HG03066 (cell line): ENCODE data around the gene MYLK3.
A peak's percentile ranks its signal among the peaks of the same experiment; 100 is the strongest.

Experiments
- ATAC-seq: cut with Tn5 transposase; IDR thresholded peaks from one replicate; pipeline ENCODE4 v1.9.1; 2021; ENCODE audit warnings: low read depth; ENCODE audit not compliant: unreplicated experiment

The MYLK3 gene

DNA sequence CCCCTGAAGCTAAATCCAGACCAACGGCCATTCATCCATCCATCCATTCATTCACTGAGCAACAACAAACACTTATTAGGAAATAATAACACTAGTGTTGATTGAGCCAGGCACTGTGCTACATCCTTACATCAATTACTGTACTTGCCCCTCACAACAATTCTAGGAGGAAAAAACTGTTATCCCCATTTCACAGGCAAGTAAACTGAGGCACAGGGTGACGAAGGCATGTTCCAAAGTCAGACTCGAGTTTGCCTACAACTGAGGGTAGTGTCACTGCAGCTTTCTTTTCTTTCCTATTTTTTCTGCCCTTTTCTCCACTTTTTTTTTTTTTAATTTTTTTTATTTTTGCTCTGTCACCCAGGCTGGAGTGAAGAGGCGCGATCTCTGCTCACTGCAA is 11.2 kb upstream of the MYLK3 start:
- no peak for ATAC-seq

DNA sequence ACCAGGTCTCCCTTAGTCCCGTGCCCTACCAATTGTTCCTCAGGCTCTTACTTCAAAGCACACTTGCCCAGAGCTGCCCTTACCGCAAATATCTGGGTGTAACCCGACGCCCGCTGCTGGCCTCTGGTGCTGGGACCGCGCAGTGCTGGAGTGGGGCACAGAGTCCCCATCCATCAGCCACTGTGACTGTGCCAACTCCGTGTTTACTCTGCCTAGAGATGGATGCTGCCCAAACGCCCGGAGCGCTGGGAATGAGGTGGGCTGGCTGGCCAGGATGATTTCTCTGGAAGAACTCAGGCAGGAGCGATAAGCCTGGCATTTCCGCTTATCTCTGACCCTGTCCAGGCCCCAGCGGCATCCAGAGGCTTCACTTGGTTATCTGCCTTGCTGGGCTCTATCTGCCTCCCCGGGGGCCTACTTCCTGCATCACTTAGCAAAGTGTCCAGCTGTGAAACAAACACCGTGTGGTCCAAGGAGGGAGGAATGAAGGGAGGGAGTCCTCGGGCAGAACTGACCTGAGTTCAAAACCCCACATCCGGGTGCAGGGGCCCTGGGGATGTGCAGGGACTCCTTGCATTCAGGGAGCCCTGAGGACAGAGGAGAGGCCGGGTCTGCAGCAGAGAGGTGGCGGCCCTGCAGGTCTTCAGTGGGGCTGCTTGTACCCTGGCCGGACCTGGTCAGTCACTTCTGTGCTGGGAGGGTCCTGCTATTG is 9.4 kb upstream of the MYLK3 start:
- ATAC-seq, result no peak

DNA sequence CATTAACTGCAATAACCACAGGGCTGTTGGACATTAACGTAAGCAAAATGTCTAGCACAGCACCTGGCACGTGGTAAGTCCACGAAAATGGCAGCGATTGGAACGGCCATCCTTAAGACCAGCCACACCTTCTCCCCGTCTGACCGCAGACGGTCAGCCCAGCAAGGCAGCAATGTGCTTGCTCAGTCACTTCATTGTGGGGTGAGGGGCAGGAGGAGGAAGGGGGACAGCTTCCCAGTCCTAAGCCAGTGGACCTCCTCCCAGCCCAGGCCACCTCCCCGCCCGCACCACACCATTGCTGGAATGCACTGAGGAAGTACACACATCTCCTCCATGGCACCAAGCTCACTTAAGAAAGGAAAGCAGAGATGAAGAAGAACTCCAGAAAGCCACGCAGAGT is 8.6 kb upstream of the MYLK3 start:
- no peak for ATAC-seq

DNA sequence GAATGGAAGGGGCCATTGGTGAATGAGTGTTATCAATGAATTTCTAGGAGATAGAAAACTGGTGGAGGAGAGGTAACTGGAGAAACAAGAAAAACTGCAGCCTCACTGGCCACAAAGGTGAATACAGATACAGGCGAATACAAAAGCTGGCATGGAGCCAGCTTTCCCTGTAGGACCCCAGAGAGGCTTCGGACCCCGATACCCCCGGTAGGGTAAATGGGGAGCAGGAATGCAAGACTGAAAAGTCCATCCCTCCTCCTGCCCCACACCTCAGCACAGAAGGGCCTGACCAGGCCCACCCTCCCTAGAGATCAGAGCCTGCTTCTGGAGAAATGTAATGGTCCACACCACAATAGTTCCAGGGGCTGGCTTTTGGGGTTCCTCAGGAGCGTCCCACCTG is 4.9 kb upstream of the MYLK3 start:
- ATAC-seq, result no peak

DNA sequence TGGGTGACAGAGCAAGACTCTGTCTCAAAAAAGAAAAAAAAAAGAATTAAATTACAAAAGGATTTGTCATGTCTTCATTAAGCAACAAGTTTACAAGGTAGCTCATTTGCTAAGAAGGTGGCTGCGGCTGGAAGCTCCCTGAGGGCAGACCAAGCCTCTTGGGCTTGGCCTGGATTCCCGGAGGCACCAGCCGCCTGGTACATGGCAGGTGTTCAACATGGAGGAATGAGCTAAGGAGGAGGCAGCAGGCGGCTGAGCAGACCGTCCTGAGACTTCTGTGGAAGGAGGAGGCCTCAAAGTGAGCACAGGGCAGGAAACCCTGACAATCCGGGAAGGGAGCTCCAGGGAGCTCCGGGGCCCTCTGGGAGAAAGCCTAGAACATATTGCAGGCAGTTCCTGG is 3.2 kb upstream of the MYLK3 start:
- ATAC-seq, result no peak

DNA sequence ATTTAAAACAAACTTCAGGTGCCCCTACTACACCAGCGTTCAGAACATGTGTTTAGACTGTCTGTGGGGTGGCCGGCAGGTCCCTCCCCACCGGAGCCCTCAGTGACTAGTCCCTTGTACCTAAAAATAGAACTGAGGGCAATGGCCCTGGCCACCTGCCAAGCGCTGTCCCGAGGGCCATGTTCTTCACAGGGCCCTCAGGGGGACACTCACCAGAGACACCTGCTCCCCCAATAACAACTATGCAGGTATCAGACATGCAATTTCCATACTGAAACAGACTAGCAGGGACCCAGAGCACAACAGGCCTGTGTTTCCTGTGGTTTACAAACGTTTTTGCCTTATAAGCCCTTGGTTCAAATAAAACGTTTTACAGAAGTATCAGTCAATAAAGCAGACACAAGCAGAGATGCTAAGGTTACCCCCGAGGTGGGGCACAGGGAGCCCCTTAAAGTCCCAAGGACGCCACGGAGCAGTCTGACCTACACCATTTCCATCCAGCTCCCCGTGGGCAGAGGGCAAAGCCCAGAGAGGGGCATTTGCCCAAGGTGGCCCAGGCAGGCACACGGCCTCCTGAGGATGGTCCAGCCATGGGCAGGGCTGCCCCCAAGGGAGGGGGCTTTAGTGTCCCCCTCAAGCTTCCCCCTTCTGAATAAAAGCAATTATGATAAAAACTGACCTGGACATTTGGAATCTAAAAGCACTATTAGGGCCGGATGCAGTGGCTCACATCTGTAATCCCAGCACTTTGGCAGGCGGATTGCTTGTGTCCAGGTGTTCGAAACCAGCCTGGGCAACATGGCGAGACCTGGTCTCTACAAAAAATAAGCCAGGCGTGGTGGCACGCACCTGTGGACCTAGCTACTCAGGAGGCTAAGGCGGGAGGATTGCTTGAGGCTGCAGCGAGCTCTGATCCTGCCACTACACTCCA is 896 bp upstream of the MYLK3 start:
- ATAC-seq, result peak; percentile 68

DNA sequence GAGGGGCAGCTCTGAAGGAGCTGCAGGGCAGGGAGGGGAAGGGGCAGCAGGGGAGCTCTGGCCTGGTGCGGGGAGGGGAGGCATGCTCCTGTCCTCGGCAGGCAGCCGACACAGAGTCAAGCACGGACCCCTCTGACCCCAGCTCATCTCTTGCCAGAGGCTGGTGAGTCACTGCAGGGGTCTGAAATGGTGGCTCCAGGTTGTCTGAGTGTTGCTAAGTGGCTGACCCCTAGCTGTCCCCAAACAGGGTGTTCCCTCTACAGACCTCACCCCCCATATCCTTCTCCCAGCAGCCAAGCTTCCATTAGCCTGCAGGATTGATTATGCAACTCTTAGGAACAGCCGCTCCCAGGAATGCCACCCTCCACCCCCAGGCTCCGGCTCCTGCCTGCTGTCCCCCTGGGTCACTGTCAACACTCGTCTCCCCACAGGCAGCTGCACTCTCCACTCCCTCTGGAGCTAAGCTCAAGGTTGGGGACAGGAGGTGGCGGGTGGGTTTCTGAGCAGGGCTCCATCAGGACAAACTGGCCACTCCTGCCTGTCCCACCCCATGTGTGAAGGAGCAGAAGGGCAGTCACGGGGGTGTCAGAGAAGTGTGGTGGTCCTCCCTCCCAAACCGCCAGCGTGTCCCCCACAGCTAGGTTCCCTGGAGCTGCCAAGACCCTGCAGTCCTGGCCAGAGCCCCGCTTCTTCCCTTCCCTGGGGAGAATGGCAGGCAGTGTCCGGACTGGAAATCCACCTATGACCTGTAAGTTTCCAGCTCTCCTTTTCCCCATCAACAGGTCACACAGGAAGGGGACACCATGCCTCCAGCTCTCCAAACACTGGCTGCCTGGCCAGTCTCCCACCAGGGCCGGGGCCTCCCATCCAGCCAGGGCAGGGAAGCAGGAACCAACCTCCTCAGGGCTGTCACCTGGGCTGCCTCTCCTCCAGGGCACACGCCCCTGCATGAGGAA is 1.0 kb downstream of the MYLK3 start:
- ATAC-seq, result no peak

DNA sequence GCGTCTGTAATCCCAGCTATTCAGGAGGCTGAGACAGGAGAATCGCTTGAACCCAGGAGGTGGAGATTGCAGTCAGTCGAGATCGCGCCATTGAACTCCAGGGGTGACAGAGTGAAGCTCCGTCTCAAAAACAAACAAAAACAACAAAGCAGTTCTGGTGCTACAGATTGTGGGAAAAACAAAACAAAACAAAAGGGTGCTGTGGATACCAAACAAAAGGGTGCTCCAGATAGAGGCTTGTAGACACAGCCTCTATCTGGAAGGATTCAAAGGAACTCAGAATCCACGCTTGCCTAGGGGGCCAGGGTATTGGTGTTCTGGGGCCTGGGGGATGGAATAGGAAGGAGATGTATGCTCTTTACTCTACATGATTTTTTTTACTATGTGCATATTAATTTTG is 2.5 kb downstream of the MYLK3 start:
- no peak for ATAC-seq

DNA sequence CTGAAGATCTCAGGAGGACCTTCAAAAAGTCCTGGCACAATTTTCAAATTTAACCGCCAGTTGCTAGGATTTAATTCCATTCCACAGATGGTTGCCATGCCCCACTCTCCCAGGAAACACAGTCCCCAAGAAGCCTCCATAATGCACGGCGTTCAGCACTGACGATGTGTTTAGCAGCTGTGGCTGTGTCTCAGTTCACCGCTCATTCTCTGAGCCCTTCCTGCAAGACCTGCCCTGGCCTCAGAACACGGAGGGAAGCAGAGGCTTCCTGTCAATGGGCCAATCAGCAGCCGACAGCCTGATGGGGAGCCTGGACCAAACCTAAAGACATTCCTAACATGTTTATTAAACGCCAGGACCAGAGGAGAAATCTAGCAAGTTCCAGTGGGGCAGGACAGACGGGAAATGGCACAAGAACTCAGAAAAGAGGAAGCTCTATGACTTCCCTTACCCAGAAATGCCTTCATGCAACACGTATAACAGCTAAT is 4.9 kb downstream of the MYLK3 start:
- no peak for ATAC-seq

DNA sequence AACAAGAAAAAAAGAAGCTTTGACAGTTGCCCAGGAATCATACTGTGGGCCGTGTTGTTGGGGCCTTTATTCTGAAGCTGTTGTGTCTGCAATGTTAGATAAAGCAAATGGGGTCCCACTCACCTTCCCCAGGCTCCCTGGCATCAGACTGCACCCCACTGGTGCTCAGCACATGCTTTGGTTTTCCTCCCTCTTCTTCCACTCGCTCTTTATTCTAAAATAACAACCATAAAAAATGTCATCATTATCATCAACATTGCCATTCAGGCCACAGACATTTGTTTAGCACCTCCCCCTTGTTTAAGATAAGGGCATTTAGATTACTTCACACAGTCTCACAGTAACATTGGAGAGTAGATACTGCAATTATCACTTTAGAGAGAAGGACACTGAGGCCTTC is 8.2 kb downstream of the MYLK3 start:
- no peak for ATAC-seq

DNA sequence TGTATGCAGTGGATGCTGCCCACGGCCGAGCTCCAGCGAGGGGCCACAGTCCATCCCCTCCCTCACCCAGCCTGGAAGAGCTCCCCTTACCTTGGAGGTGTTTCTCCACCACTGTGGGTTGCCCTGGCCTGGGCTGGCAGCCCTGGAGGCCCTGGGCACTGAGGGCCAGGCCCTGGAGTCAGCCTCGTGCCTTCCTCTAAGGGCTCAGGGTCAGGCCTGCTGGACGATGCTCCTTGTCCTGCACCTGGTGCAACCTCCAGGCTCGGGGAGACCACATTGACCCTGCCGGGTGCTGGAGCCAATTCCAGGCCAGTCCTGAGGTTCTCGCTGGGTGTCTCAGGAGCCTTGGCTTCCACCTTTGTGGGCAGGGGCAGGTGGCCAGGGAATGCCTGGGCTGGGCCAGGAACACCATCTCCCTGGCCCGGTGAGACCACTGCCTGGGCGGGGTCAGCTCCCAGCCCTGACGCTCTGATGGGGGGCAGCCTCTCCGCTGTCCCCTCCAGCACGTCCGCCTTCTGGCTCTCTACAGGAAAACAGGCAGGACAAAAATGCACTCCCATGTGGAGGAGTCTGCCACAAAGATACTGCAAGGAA is 10.4 kb downstream of the MYLK3 start:
- ATAC-seq, result no peak

DNA sequence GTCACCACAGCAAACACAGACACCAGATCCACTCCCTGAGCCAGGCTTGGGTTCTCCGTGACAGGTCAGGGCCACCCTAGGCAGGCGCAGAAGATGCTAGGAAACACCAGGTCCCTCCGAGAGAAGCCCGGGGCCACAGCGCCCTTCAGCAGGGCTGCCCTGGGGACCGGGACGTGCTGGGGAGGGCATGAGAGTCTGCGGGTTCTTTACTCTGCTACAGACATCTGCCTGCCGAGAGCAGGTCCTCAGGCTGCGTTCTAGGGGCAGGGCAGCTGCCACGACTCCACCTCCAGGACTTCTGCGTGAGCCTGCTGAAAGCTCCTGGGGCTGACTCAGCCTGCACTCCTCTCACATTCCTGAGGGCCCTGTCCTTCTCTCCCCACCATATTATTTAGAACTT is 11.4 kb downstream of the MYLK3 start:
- ATAC-seq, result no peak

DNA sequence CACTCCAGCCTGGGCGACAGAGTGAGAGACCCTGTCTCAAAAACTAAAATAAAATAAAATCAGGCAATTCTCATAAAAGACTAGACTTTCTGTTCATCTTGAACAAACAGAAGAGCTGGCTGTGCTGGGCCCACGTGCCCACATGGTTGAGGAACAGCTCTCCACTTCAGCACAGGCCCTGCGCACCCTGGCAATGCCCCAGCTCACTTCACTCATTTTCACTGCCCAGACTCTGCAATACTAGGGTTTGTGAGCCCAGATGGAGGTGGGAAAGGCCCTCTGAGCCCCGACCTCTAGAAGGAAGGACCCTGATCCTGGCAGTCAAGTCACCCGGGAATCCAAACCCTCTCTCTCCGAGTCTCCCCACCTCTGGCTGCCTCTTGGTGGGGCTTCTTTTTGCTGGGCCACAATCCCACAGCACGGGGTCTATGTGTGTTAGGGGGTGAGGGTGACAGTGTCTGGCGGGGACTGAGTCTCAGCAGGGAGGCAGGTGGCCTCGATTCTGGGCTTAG is 14.8 kb downstream of the MYLK3 start:
- no peak for ATAC-seq

DNA sequence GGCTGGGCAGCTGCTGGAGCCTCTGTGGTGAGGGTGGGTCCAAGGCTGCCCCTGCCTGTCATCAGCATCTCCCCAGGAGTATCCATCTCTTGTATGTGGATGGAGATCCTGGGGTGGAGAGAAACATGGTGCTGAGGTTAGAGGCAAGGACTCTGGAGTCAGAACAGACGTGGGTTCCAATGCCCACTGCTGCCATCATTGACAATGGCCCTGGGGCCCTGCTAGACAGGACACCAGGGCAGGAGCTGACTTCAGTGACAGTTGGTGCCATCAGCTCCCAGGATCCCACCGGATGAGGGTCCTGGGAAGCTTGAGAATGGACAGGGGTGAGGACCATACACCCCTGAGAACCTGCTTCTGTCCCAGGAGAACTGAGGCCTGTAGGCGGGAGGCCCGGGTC is 15.6 kb downstream of the MYLK3 start:
- no peak for ATAC-seq

DNA sequence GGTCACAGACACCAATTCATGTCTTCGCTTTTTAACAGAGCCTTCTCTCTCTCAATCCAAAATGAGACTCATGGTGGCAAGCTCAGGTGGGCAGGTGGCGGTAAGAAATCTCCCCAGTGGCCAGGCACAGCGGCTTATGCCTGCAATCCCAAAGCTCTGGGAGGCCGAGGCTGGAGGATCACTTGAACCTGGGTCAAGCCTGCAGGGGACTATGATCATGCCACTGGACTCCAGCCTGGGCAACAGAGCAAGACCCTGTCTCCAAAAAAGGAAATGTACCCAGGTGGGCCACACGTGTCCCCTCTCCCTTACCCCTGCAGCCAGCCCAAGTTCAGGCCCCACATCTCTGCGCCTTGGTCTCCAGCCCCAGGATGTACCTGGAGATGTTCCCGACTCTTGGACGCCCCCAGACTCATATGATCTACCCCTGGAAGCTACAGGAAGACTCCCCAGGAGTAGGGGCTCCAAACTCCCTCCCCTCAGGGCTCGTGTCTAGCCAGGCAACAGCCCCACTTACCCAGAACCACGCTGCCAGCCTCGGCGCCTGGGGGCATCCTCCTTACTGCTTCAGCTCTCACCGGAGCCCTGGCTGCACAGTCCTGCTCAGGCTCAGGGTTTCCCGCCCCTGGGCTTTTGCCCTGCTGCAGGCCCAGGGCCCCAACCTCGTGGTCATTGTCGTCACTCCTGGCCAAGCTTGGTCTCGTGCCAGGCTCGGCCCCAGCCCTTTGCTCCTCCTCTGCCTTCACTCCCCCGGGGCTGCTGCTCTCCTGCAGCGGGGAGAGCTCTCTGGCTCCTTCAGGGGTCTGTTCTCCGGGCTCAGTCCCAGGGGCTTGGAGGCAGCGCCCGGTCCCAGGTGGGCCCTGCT is 16.2 kb downstream of the MYLK3 start:
- ATAC-seq, result no peak

DNA sequence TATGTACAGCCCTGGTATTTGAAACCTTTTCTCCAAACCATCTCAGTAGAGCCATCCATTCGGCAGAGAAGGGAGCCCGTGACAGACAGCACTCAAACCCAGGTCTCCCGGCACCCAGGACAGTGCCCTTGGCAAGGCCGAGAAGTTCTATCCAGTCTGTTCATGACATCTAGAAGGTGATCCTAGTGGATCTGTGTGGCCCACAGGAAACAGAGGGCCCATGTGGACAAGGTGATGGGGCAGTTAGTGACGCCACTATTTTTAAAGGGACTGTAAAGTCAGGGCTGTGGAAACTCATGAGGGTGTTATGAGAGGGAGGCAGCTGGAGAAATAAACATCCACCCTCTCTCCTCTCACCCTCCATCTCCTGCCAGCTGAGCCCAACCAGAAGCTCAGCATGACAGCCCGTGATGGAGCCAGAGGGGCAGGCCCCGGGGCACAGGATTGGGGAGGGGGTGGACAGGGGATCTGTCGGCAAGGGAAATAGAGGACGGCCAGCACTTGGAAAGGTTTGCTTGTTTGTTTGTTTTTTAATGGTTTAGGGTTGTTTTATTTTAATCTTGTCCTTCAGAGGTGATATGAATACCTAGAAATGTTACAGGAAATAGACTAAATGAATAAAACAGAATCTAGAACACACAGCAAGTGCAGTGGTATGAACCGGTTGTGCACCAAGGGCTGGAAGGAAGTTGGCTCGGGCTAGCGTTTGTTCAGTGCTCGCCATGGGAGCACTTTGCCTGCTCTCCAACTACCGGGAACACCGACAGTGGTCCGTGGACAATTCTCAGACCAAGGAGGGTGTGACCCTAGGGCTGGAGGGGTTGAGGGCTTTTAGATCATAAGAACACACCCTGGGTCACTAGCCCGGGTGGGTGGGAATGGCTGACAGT is 17.1 kb downstream of the MYLK3 start:
- ATAC-seq, result no peak

DNA sequence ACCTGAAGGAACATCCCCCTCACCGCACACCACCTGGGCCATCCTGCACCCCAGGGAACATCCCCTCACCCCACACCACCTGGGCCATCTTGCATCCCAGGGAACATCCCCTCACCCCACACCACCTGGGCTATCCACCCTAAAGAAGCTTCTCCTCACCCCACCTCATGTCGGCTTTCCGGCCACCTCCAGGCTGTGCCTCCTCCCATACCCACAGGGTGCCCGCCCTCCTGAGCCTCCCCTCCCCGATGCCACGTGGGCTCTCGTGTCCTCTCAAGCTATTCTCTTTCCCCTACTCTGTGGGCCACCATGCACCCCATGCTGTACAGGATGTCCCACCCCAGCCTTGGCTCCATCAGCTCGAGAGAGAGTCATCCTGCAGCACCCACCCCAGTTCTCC is 18.0 kb downstream of the MYLK3 start:
- no peak for ATAC-seq

DNA sequence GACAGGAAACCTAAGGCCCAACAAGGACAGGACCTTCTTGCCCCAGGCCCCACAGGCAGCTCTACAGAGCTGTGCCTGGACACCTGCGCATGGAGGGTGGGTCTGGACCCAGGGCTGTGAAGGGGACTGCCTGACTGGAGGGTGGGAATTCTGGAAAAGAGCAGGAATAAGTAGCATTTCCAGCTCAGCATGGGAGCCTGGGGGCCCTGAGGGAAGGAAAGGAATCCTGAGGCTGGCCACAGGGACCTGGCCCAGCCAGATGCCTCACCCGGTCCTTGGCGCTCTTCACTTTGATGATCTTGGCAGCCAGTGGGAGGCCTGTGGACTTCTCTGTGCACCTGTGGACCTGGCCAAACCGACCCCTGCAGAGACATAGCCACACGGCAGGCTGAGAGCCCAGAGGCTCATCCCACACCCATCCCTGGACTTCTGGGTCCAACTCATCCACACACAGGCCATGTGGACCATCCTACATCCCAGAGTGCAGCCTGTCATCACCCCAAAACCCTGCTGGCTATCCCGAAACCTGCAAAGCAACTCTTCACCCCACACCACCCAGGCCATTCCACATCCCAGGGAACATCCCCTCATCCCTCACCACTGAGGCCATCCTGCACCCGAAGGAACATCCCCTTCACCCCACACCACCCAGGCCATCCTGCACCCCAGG is 18.7 kb downstream of the MYLK3 start:
- no peak for ATAC-seq
